ENCODE measurements around the gene ERO1A.

- TF ChIP-seq CTCF (optimal IDR thresholded peaks at IDR 0.05 in 1 of 3, IDR thresholded peaks at IDR 0.05 in 1 of 3, conservative IDR thresholded peaks at IDR 0.05 in 1 of 3; ENCODE audit: extremely low read depth in 1 of 3, insufficient read depth in 2 of 3, low read length in 3 of 3) (no peak), EZH2 (IDR thresholded peaks at IDR 0.05; ENCODE audit: low read length) (no peak)
Measured at GRCh38 chr14:52596320-52596719, 99.0 kb downstream of the ERO1A start.
